Stimulated activated CD4-positive, alpha-beta T cell treated with anti-CD3 and anti-CD28 coated beads, Interleukin-15, amount 100 ng/mL, for 1 hour (primary cell): ENCODE results near the gene PTGDS.
"Not testable (repeated sequence)": the region's sequence is repeated elsewhere in the genome, so short reads cannot be mapped to it uniquely, and the experiment has no call there.

ENCODE experiments used
- DNase-seq, 2 donors: peaks; one replicate each; pipeline ENCODE4 v3.0.0-alpha.2; 2020; ENCODE audit warnings: low read depth in 1 of 2, low spot score in 1 of 2

PTGDS gene

DNA sequence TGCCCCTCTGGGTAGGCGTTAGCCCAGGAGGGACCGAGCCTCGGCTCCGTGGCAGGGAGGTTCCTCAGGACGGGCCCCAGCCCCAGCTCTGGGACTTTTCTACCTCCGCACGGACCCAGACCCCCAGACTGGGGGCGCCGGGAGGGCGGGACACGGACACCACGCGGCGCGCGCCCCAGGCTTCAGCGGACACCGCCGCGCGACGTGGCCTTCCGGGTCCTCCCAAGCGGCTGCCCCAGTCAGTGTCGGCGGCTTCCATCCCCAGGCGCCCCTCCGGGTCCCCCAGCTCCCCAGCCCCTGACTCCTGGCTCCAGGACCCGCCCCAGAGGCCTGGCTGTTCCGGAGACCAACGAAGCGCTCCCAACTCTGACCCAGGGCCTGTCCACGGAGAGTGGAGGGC, 8.5 kb downstream of the PTGDS start:
- no peak for DNase-seq

DNA sequence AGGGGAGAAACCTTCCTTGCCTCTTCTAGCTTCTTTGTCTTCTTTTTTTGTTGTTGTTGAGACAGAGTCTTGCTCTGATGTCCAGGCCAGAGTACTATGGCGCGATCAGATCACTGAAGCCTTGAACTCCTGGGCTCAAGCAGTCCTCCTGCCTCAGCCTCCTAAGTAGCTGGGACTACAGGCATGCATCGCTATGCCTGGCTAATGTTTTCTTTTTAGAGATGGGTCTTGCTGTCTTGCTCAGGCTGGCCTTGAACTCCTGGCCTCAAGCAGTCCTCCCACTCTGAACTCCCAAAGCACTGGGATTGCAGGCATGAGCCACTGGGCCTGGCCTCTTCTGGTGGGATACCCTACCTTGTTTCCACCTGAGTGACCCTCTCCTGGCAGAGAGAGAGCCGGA, 11.6 kb downstream of the PTGDS start:
- DNase-seq: no peak

DNA sequence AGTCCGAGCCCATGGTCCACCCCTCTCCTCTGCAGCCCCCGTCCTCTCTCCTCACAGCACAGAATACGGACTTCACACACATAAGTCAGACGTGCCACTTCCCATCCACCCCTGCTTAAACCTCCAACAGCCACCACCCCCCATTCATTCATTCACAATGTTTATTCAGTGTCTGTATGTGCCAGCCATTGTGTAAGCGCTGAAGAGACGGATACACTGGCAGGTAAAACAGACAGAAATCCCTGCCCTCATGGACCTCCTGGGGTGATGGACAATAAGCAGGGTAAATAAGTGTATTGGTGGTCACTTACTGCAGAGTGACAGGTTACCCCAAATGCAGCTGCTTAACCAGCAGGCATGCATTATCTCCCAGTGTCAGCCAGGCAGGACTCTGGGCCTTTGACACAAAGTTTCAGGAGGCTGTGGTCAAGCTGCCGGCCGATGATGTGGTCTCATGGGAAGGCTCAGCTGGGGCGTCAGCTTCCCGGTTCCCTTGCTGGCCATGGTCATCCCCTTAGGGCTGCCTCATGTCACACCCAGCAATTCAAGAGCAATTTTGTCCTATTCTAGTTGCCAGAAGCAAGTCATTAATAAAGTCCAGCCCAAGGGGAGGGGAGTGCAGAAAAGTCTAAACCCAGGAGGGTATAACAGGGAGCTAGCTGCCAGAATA, 13.1 kb downstream of the PTGDS start:
- DNase-seq: no peak

DNA sequence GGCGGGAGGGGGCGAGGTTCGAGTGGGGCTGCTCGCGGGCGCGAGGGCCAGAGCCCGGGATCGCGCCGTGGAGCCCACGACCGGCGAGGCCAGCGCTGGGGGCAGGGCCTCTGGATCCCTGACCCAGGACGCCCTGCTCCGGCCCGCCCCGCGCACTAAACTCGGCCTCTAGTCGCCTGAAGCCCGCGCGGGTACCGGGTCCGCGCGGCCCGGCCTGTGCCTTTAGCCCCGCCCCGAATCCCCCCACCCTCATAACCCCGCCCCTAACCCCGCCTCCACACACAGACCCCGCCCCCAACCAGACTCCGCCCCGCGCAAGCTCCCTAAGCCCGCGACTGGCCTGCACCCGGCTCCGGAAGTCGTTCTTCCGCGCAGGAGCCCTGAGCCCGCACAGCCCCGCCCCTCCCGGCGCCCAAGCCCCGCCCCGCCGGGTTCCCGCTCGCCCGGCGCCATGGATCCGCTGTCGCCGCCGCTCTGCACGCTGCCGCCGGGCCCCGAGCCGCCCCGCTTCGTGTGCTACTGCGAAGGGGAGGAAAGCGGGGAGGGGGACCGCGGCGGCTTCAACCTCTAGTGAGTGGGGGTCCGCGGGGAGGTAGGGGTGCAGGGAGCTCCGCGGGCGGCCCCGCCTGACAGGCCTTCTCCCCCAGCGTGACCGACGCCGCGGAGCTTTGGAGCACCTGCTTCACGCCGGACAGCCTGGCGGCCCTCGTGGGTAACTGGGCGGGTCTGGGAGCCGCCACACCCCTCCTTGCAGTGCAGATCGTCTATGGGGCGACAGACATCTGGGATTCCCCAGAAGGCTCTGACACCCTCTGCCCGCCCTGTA, 14.9 kb downstream of the PTGDS start, which contains the start of gene PAXX:
PAXX (plus strand) TSS at position 430 of the 826 bp plus-strand sequence; CDS start at position 452, 22 bp downstream.
- DNase-seq: peak; percentile 89 to 97

DNA sequence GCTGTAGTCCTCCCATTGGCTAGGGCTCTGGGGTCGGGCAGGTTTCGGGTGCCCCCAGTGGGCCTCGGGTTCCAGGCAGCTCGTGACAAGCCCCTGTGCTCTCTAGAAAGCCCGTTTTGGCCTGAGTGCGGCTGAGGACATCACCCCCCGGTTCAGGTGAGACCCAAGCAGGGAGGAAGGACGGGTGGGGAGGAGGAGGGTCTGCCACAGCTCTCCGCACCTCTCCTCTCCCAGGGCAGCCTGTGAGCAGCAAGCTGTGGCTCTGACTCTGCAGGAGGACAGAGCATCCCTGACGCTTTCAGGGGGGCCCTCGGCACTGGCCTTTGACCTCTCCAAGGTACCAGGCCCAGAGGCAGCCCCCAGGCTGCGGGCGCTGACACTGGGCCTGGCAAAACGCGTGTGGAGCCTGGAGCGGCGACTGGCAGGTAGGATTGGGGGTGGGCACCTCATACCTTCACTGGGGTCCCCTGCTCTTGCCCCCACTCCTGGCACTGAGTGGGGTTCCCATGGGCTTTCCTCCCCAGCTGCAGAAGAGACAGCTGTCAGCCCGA, 15.6 kb downstream of the PTGDS start:
- no peak for DNase-seq

DNA sequence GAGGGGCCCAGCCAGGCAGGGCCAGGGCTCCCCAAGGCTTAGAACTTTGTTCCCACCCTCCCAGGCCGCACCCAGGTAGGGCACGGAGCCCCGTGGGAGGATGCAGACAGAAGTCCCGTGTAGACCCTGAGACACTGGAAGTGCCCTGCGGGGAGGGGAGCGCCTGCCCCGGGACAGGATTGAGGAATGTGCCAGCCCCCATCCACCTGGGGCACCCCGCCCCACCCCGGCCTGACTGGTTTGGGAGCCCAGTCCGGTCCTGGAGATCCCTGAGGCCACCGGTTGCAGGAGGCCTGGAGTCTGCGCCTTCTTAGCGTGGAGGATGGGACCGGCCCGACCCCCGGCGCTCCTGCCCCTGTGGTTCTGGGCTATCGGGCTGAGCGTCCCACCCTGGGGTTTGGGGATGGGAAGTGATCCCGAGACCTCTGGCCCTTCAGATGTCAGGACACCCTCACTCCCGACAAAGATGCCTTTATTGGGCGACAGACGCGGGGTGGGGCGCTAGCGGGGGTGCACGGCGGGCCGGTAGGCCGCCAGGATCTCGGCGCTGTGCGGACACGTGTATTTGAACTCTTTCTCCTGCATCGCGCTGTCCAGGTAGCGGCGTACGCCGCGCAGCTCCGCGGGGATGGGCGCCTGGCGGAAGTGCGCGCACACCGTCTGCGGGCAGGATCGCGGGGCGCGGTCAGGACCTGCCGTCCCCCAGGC, 17.0 kb downstream of the PTGDS start:
- DNase-seq: no peak

DNA sequence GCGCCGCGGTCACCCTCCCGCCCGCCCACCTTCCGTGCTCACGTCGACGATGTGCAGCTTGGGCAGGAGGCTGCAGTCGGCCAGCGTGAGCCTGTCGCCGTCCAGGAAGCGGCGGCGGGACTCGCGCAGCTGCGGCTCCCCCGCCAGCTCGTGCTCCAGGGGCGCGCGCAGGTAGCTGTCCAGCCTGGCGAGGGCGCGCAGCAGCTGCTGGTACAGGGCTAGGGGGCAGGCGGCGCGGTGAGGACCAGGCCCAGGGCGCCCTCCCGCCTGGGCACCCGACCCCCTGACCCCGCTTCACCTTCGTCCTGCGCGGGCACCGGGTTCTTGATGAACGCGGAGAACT, 17.6 kb downstream of the PTGDS start:
- no peak for DNase-seq

DNA sequence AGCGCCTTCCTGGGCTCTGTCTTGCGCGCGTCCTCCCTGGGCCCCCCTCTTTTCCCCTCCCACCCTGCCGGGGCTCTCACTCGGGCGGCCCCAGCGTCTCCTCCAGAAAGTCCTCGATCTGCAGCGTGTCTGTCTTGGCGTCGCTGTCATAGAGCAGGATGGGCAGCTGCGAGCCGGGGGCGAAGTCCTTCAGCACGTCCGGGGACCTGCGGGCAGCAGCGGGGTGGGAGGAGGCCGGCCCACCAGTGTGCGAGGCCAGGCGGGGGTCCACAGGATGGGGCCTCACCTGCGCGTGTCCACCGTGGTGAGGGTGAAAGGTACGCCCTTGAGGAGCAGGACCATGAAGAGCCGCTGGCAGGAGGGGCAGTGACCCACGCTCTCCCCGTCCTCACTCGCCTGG, 18.1 kb downstream of the PTGDS start:
- no peak for DNase-seq

DNA sequence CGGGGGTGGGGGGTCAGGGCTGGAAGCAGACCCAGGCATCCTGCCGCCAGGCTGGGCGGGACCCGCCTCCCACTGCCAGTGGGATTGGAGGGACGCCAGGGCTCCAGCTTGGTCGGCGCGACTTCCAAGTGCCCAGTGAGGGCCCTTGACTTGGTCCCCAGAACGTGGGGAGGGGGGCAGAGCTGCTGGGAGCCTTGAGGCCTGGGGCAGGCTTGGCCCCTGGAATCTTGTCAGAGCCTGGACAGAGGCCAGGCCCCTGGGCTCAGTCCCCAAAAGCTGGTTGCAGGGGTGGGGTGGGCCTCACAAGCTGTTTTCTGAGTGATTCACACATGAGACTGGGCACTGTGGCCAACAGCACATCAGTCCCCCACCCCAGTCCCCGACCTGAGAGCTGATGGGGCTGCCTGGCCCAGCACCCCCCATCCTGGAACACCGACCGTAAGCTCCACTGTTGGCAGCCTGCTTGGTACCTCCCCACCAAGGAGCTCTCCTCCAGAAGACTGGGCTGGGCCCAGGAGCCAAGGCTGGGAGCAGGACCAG, 18.5 kb downstream of the PTGDS start:
- DNase-seq: no peak

DNA sequence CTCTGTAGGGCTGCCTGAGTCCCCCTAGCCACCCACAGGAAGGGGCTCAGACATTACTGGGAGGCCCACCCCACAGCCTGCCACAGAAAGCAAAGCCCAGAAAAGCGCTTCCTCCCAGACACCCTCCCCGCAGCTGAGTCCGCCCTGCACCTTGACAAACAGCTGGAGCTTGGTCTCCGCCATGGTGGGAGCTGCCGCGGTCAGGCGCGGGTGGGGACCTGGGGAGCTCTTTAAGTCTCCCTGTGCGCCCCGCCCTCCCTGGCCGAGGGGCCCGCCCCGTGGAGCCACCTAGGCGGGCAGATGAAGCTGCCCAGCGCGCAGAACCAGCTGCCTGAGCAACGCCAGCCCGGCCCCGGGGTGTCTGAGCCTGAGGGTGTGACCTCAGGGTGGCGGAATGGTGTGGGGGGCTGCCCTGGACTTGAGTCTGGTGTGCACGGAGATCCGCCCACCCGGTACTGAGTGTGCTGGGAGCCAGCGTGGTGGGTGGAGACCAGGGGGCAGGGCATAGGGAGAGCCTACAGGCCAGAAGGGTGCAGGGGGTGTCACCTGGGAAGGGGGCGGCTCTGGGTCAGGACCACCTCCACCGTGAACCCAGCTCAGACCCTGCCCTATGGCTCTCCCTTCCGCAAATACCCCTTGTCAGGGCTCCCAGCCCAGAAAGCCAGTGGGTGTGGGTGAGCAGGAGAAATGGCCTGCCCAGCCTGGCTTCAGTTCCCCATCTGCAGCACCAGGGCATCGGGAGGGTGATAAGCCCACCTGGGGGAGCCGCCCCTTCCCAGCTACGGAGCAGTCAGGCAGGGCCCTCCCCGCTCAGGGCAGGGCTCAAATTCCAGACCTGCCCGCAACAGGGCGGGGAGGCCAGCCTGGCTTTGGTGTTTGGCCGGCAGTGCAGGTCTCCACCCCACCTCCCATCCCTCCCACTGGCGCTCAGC, 19.3 kb downstream of the PTGDS start, which contains the start of gene CLIC3:
CLIC3 (minus strand) TSS at position 208 of the 932 bp plus-strand sequence; CDS start at position 183, 25 bp downstream.
- peak; percentile 20 to 28 for DNase-seq

DNA sequence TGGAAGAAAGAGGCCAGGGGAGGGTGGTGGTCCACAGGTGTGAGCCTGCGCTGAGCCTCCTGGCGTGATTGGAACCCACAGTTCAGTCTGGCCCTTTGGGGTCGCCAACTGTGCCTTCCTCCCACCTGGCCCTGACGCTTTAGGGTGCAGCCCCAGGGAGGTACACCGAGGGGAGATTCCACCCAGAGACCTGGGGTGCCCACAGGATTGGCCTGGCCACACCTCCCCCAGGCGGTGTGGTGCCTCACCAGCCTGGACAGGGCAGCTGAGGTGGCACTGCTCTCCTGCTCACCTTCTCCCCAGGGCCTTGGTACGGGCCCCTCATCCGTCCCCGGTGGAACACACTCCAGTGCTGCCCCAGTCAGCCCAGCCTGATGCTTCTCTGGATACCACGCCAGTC, 20.1 kb downstream of the PTGDS start:
- no peak for DNase-seq

DNA sequence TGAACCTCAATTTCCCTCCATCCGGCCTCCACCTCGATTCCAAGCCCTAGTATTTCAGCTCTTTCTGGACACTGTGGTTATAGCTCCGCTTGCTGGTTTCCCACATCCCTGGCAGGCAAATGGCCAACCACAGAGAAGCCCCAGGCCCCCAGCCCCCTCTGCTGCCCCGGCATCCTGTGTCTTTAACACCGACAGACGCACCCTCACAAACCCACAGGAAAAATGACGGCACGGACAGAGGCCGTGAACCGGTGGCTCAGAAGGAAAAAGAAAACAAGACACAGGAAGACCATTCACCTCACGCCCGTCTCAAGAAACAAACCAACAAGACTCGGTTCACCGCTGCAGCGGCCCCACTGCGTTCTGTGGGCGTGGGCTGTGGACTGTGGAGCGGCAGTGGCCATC, 20.5 kb downstream of the PTGDS start:
- no peak for DNase-seq

DNA sequence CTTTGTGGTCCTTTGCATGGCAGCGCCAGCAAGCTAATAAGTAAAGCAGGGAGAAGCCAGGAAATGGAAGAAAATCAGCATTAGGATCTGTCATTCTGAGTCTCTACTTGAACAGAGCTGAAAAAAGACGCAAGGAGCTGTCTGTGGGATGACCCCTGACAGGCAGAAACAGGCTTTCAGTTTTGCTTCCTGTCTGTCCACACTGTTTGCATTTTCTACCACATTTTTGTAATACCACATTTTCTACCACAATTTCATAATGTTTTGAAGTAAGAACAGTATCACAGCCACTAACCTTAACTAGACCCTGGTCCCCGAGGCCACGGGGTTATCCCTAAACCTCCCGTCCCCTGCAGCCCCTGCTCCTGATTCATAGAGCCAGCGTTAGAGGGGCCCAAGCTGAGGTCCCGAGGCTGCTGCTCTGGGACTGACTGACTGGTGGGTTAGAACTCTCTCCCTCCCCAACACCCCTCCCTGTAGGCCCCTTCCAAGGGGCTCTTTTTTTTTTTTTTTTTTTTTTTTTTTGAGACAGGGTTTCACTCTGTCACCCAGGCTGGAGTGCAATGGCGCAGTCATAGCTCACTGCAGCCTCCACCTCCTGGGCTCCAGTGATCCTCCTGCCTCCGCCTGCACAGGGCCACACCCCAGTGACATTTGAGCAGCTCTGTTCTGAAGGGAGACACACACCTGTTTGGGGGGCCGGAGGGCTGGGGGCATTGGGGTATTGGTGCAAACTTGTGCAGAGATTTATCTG, 23.1 kb downstream of the PTGDS start:
- DNase-seq: no peak

DNA sequence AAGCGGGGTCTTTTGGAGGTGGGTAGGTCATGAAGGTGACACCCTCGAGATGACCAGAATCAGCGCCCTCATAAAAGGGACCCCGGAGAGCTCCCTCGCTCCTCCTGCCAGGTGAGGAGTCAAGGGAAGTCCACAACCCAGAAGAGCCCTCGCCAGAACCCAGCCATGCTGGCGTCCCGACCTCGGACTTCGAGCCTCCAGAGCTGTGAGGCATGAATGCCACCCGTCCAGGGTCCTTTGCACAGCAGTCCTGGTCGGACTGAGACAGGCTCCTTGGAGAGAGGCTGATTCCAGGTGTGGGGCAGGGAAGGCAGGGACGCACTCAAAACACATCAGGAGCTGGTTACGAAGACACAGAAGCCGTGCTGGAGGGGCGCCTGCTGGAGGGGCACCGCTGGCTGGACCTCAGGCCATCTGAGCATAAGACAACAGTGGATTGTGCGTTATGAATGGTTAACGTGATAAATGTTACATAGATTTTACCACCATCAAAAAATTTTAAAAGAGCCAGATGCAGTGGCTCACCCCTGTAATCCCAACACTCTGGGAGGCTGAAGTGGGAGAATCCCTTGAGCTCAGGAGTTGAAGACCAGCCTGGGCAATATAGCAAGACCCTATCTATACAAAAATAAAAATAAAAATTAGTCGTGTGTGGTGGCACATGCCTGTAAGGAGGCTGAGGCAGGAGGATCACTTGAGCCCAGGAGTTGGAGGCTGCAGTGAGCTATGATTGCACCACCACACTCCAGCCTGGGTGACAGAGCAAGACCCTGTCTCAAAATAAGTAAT, 24.7 kb downstream of the PTGDS start:
- DNase-seq: no peak

DNA sequence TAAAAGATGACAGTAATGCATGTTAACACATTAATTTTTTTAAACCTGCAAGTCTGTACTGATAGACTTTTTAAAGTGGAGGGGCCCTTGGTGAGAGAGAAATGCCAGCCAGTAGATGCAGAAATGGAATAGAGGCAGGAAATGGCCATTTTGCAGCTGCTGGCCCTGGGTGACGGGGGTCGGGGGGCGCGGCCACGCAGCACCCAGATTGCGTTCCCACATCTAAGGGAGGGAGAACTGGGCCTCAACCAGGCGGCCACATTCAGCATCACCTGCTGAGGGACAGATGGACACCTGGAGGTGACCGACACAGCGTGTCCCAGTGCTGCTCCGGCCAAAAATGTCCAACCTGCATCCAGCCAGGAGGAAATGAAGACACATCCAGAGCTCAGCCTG, 25.3 kb downstream of the PTGDS start:
- DNase-seq: no peak

DNA sequence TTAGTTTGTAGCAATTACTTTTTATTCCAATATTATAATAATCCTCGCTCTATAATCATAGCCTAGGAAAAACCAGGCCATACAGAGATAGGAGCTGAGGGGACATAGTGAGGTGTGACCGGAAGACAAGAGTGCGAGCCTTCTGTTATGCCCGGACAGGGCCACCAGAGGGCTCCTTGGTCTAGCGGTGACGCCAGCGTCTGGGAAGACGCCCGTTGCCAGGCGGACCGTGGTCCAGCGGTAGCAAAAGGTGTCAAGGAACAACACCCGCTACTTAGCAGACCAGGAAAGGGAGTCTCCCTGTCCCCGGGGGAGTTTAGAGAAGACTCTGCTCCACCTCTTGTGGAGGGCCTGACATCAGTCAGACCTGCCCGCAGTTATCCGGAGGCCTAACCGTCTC, 27.0 kb downstream of the PTGDS start:
- DNase-seq: not testable (repeated sequence)

DNA sequence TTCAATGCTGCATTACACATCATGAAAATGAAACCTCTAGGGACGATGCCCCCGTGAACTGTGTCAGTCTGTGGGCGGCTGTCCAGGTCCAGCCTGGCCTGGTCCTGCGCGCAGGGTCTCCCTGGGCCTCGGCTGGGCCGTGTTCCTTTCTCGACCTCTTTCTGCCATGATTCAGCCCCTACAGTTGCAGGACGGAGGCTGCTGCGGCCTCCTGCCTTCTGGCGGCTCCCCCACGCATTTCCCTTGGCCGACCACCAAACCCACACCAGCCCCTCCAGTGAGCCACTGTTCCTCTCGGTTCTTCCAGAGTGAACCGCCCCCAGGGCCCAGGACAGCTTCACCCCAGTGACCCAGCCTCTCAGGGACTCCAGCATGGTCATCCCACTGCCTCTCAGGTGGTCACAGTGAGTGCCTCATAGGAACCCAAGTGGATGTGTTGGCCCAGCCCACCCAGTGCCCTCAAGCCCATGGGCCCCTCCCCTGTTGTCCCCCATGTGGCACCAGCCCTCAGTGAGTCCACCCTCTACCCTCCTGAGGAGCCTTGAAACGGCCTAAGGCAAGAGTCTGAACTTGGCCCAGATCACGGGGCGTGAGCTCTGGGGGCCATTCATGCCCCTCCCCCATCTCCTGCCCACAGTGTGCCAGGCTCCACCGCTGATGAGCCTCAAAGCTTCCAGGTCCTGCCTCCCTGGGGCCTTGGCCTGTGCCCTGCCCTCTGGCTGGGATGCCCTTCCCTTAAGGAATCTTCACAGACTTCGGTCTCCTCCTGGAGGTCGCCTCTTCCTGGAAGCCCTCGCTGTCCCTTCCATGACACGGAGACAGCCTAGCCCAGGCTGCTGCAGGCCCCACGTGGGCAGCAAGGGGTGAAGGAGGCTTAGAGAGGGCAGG, 29.1 kb downstream of the PTGDS start:
- DNase-seq: no peak
